H1 (cell line): ENCODE data around the gene BATF3. TPM values are rescaled to one million over a fixed set of nuclear protein-coding genes. Genes with fewer than 3 reads are reported as not detected.

ENCODE experiments used
- CTCF ChIA-PET: fragments of 300-600 bp; sonication (Branson Sonifier 250); formaldehyde crosslinking; loops from one replicate; lab custom pipeline; 2021; ENCODE audit not compliant: partially characterized antibody; lab: Charles Lee
- POLR2A ChIA-PET: fragments of 300-600 bp; sonication (Branson Sonifier 250); formaldehyde crosslinking; loops from one replicate; lab custom pipeline; 2021; ENCODE audit warnings: inconsistent platforms; ENCODE audit not compliant: partially characterized antibody; lab: Charles Lee
- DNase-seq, 2 experiments: peaks; one replicate each; pipeline versions ENCODE4 v3.0.0 to v3.0.0-alpha.2; 2010 to 2022; ENCODE audit warnings: low spot score in 2 of 2, low read depth in 1 of 2, mixed read lengths in 1 of 2
- FAIRE-seq: peaks from 2 replicates; lab custom pipeline; 2011; peaks lifted over from hg19 to GRCh38; lab: Jason Lieb, UNC
- H2AFZ ChIP-seq: 2 replicates; pipeline ENCODE4 v1.8.1; 2012; ENCODE audit warnings: low read length, inconsistent platforms
- H2AK5ac ChIP-seq: 2 replicates; pipeline ENCODE4 v1.6.1; 2013; ENCODE audit warnings: low read depth, low read length
- H2BK120ac ChIP-seq: replicated peaks from 2 replicates; pipeline ENCODE3; 2013; ENCODE audit warnings: low read depth, low read length, inconsistent platforms
- H2BK12ac ChIP-seq: 2 replicates; pipeline ENCODE4 v1.6.1; 2013; ENCODE audit warnings: low read depth, low read length
- H2BK15ac ChIP-seq: 2 replicates; pipeline ENCODE4 v1.6.1; 2013; ENCODE audit warnings: low read length
- H2BK20ac ChIP-seq: 2 replicates; pipeline ENCODE4 v1.6.1; 2013; ENCODE audit warnings: low read length
- H2BK5ac ChIP-seq: 2 replicates; pipeline ENCODE4 v1.6.1; 2013; ENCODE audit warnings: low read depth, low read length
- H3K14ac ChIP-seq: 2 replicates; pipeline ENCODE4 v1.6.1; 2013; ENCODE audit warnings: inconsistent platforms; ENCODE audit not compliant: insufficient read length
- H3K18ac ChIP-seq: 2 replicates; pipeline ENCODE4 v1.6.1; 2013; ENCODE audit warnings: low read length; ENCODE audit errors: extremely low read depth
- H3K23ac ChIP-seq: 2 replicates; pipeline ENCODE4 v1.6.1; 2013; ENCODE audit warnings: inconsistent platforms; ENCODE audit not compliant: insufficient read length
- H3K23me2 ChIP-seq: 2 replicates; pipeline ENCODE4 v1.6.1; 2013; ENCODE audit warnings: low read depth, low read length
- H3K27ac ChIP-seq: 2 replicates; pipeline ENCODE4 v1.6.1; 2011; ENCODE audit warnings: low read depth, low read length, inconsistent platforms
- H3K27me3 ChIP-seq, 4 experiments: replicated peaks in 1 of 4; 1 replicate in 1 of 4; 2 replicates in 3 of 4; pipeline versions ENCODE4 v1.6.1 to v1.8.1; 2011 to 2013; ENCODE audit warnings: low read length in 3 of 4, mild to moderate bottlenecking in 3 of 4, inconsistent platforms in 2 of 4, mixed read lengths in 2 of 4, moderate library complexity in 1 of 4; ENCODE audit not compliant: control insufficient read depth in 3 of 4, insufficient read depth in 3 of 4; ENCODE audit errors: extremely low read depth in 1 of 4
- H3K36me3 ChIP-seq, 4 experiments: 2 replicates each; pipeline versions ENCODE4 v1.6.1 to v1.8.1; 2011 to 2013; ENCODE audit warnings: mild to moderate bottlenecking in 4 of 4, low read length in 3 of 4, moderate library complexity in 2 of 4, control low read depth in 1 of 4, inconsistent platforms in 1 of 4; ENCODE audit not compliant: insufficient read depth in 4 of 4, control insufficient read depth in 2 of 4
- H3K4ac ChIP-seq: replicated peaks from 2 replicates; pipeline ENCODE3; 2013; ENCODE audit warnings: low read length, low read depth, mixed read lengths, inconsistent platforms; ENCODE audit not compliant: insufficient read length
- H3K4me1 ChIP-seq, 4 experiments: replicated peaks in 1 of 4; 1 replicate in 1 of 4; 2 replicates in 3 of 4; pipeline versions ENCODE4 v1.6.1 to v1.8.1; 2011 to 2013; ENCODE audit warnings: low read length in 3 of 4, inconsistent platforms in 2 of 4, mixed read lengths in 1 of 4; ENCODE audit not compliant: insufficient read depth in 4 of 4, control insufficient read depth in 3 of 4
- H3K4me2 ChIP-seq, 2 experiments: 2 replicates each; pipeline versions ENCODE4 v1.6.1 to v1.8.1; 2011 to 2013; ENCODE audit warnings: low read depth in 2 of 2, low read length in 2 of 2, control low read depth in 1 of 2, inconsistent platforms in 1 of 2, mild to moderate bottlenecking in 1 of 2; ENCODE audit not compliant: insufficient read depth in 1 of 2
- H3K4me3 ChIP-seq, 4 experiments: fragments of 200-600, 300-600 bp in 1 of 4; sonication (generic), shearing (Covaris generic), sonication (Bioruptor Twin) in 1 of 4; 2 replicates each; pipeline versions ENCODE4 v1.5.1 to v1.8.1; 2011 to 2016; ENCODE audit warnings: low read length in 4 of 4, low read depth in 3 of 4, control low read depth in 2 of 4, inconsistent platforms in 2 of 4, mild to moderate bottlenecking in 2 of 4, mixed read lengths in 1 of 4, moderate library complexity in 1 of 4; ENCODE audit not compliant: insufficient read depth in 2 of 4; ENCODE audit errors: extremely low read depth in 1 of 4
- H3K56ac ChIP-seq: replicated peaks from 2 replicates; pipeline ENCODE3; 2013; ENCODE audit warnings: low read depth, mild to moderate bottlenecking, mixed read lengths, low read length, inconsistent platforms; ENCODE audit not compliant: insufficient read length
- H3K79me1 ChIP-seq: 2 replicates; pipeline ENCODE4 v1.6.1; 2013; ENCODE audit warnings: low read depth, low read length, control low read depth
- H3K79me2 ChIP-seq, 2 experiments: 2 replicates each; pipeline versions ENCODE4 v1.6.1 to v1.8.1; 2012 to 2013; ENCODE audit warnings: low read length in 2 of 2, mild to moderate bottlenecking in 2 of 2, inconsistent platforms in 1 of 2; ENCODE audit not compliant: insufficient read depth in 2 of 2, control insufficient read depth in 1 of 2
- H3K9ac ChIP-seq, 4 experiments: replicated peaks in 1 of 4; 1 replicate in 1 of 4; 2 replicates in 3 of 4; pipeline versions ENCODE4 v1.6.1 to v1.8.1; 2011 to 2013; ENCODE audit warnings: low read depth in 3 of 4, low read length in 3 of 4, control low read depth in 2 of 4, mild to moderate bottlenecking in 2 of 4, moderate library complexity in 2 of 4, inconsistent platforms in 1 of 4; ENCODE audit errors: extremely low read depth in 1 of 4
- H3K9me3 ChIP-seq, 2 experiments: 2 replicates each; pipeline versions ENCODE4 v1.6.1 to v1.8.1; 2012 to 2013; ENCODE audit warnings: mild to moderate bottlenecking in 2 of 2, moderate library complexity in 2 of 2, control low read depth in 1 of 2, inconsistent platforms in 1 of 2, low read depth in 1 of 2, low read length in 1 of 2, mixed read lengths in 1 of 2; ENCODE audit not compliant: insufficient read depth in 2 of 2
- H4K20me1 ChIP-seq, 2 experiments: replicated peaks in 1 of 2; 2 replicates each; pipeline versions ENCODE3 to v1.8.1; 2011 to 2013; ENCODE audit warnings: inconsistent platforms in 2 of 2, low read length in 2 of 2, mild to moderate bottlenecking in 1 of 2; ENCODE audit not compliant: insufficient read depth in 2 of 2, control insufficient read depth in 1 of 2
- H4K5ac ChIP-seq: 2 replicates; pipeline ENCODE4 v1.6.1; 2013; ENCODE audit warnings: low read length, low read depth, mixed read lengths, inconsistent platforms; ENCODE audit not compliant: insufficient read length
- H4K8ac ChIP-seq: 2 replicates; pipeline ENCODE4 v1.8.0; 2013; ENCODE audit warnings: mild to moderate bottlenecking, moderate library complexity, low read length, inconsistent platforms; ENCODE audit not compliant: insufficient read depth; ENCODE audit errors: extremely low read depth
- H4K91ac ChIP-seq: replicated peaks from 2 replicates; pipeline ENCODE3; 2013; ENCODE audit warnings: low read length, mixed read lengths, inconsistent platforms; ENCODE audit not compliant: insufficient read length
- BACH1 ChIP-seq: IDR thresholded peaks from 2 replicates; pipeline ENCODE4 v1.6.1; 2012; ENCODE audit warnings: low read length, improper control_type of control experiment
- CHD2 ChIP-seq: IDR thresholded peaks from 2 replicates; pipeline ENCODE4 v1.6.1; 2012; ENCODE audit warnings: low read length, improper control_type of control experiment
- JUN ChIP-seq: IDR thresholded peaks from 2 replicates; pipeline ENCODE4 v1.6.1; 2011; ENCODE audit warnings: low read depth, mild to moderate bottlenecking, improper control_type of control experiment, low read length
- JUND ChIP-seq: IDR thresholded peaks from 2 replicates; pipeline ENCODE4 v1.6.1; 2011; ENCODE audit warnings: mild to moderate bottlenecking, improper control_type of control experiment, low read length
- PHF8 ChIP-seq: fragments of 200-600 bp; sonication (generic); conservative IDR thresholded peaks from 2 replicates; pipeline ENCODE4 v1.7.1; 2012; ENCODE audit warnings: low read depth, mild to moderate bottlenecking, inconsistent platforms, low read length, moderate library complexity
- POLR2AphosphoS5 ChIP-seq: IDR thresholded peaks from 2 replicates; pipeline ENCODE4 v1.6.1; 2011; ENCODE audit warnings: low read depth, low read length
- POU5F1 ChIP-seq: IDR thresholded peaks from 2 replicates; pipeline ENCODE4 v1.6.1; 2011; ENCODE audit warnings: low read depth, mild to moderate bottlenecking, low read length, moderate library complexity
- RNF2 ChIP-seq: fragments of 200-900, 300-1000 bp; sonication (generic); IDR thresholded peaks from 2 replicates; pipeline ENCODE4 v1.7.1; 2016; ENCODE audit warnings: borderline replicate concordance, low read depth, mild to moderate bottlenecking, antibody characterized with exemption, low read length; ENCODE audit not compliant: poor library complexity, severe bottlenecking; ENCODE audit errors: missing control alignments
- SIRT6 ChIP-seq: IDR thresholded peaks from one replicate; pipeline ENCODE4 v1.7.1; 2012; ENCODE audit warnings: low read length, inconsistent platforms
- WGBS, 2 experiments: shearing (Covaris generic) in 1 of 2; methylation state at CpG; one replicate each; pipeline versions ENCODE4 v1.1.6 to v1.1.7; 2013 to 2015; ENCODE audit warnings: low lambda C conversion rate in 2 of 2, mixed read lengths in 2 of 2, inconsistent platforms in 1 of 2, low coverage in 1 of 2, missing lambda C conversion rate in 1 of 2; ENCODE audit not compliant: insufficient replicate concordance in 2 of 2, insufficient coverage in 1 of 2, insufficient read length in 1 of 2; ENCODE audit errors: extremely low coverage in 1 of 2, missing lambda C conversion rate in 1 of 2; 5-methylcytosine and 5-hydroxymethylcytosine counted together
- polyA plus RNA-seq, 7 experiments: library from polyadenylated mRNA; depleted of rRNA in 3 of 7; stranded (reverse) in 5 of 7; unstranded in 2 of 7; fragments of >200 nt in 5 of 7; fragments of 200-250 nt in 2 of 7; gene quantifications; 1 replicate in 5 of 7; 2 replicates in 1 of 7; 4 replicates in 1 of 7; pipeline versions ENCODE4 v1.2.1 to v1.2.3, GENCODE V29; 2011 to 2013; ENCODE audit warnings: missing spikeins in 2 of 7, mixed read lengths in 2 of 7
- total RNA-seq: library from RNA; stranded (reverse); fragmentation: NEBNext Ultra II Directional; extraction: Animal tissue kit (Norgen Biotek cat#: 25700); gene quantifications from 2 replicates; pipeline ENCODE4 v1.2.1, GENCODE V29; 2021
- TF ChIP-seq, protein P1 (sequence below), 3 experiments: IDR thresholded peaks; 1 replicate in 2 of 3; 2 replicates in 1 of 3; pipeline versions ENCODE4 v1.5.1 to v1.6.1; 2011; ENCODE audit warnings: low read length in 3 of 3, mild to moderate bottlenecking in 3 of 3, inconsistent platforms in 2 of 3, low read depth in 1 of 3, moderate library complexity in 1 of 3; ENCODE audit not compliant: insufficient read depth in 1 of 3; ENCODE audit errors: control extremely low read depth in 1 of 3

BATF3 gene
- total and polyA plus RNA-seq, 2 of the 8 experiments (the other 6 are each of a cell fraction or from before 2014, with no cell fraction given): 6.3 TPM

DNA sequence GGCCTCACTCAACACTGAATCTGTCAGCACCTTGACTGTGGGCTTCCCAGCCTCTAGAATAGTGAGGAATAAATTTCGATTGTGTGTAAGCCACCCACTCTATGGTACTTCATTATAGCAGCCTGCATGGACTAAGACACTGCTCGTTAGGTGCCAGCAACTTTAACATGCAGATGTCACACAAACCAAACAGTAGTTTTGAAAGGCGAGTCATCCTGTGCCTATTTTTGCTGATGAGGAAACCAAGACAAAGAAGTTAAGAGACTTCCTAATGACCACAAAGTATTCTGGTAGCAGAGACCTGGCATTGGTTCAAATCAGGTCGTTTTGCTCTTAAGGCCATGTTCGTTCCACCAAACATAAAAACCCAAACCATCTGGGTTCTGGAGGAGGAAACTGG, 42.9 kb downstream of the BATF3 start:
- POLR2A ChIA-PET: interaction anchor here (1.0 to 1.1 kb wide), 2 partner anchors 42 to 48 kb away, joined by 3 read pairs; no protein-coding TSS in a partner anchor
- no peak overlapping the region for H2BK15ac ChIP-seq
- no peak overlapping the region for H3K4ac ChIP-seq
- CTCF ChIA-PET: interaction anchor here (1.0 kb wide), 1 partner anchor 26 kb away, joined by 5 read pairs; no protein-coding TSS in a partner anchor
- DNase-seq (no peak), FAIRE-seq (no peak)
- no peak overlapping the region for H4K8ac ChIP-seq
- H2BK120ac ChIP-seq: no peak overlapping the region
- H3K14ac ChIP-seq: no peak overlapping the region
- H3K79me1 ChIP-seq: no peaks in the 10 kb centered on the region
- H3K27ac ChIP-seq: no peak overlapping the region
- peaks cover 0 to 7% (median under 1%) of the 10 kb centered on the region in 4 experiments; a peak in 2 of 7 replicates for H3K4me1 ChIP-seq
- no peaks in the 10 kb centered on the region for H3K27me3 ChIP-seq
- no peak overlapping the region for H4K5ac ChIP-seq
- H2AFZ ChIP-seq: no peak overlapping the region
- H2BK20ac ChIP-seq: no peak overlapping the region
- H3K56ac ChIP-seq: no peak overlapping the region
- no peaks in the 10 kb centered on the region for H3K79me2 ChIP-seq
- no peak overlapping the region for H3K23ac ChIP-seq
- H3K9ac ChIP-seq: no peak overlapping the region
- H2AK5ac ChIP-seq: no peak overlapping the region
- H3K23me2 ChIP-seq: peaks cover 3% of the 10 kb centered on the region; the same call in 1 of the 2 replicates
- no peaks in the 10 kb centered on the region for H3K36me3 ChIP-seq
- H4K20me1 ChIP-seq: no peaks in the 10 kb centered on the region
- WGBS, 2 experiments: 87% methylated on average over 5 of the region's 5 CpGs; no CpG with 5 or more reads in 1 of the 2 experiments
- H4K91ac ChIP-seq: no peak overlapping the region
- H2BK5ac ChIP-seq: no peak overlapping the region
- no peak overlapping the region for H2BK12ac ChIP-seq
- H3K18ac ChIP-seq: no peak overlapping the region
- H3K4me3 ChIP-seq: no peak overlapping the region
- H3K9me3 ChIP-seq: peaks cover 3% of the 10 kb centered on the region in 2 experiments; a peak in 2 of 4 replicates
- no peak overlapping the region for H3K4me2 ChIP-seq
- TF ChIP-seq POLR2AphosphoS5 (no peak), SIRT6 (no peak), PHF8 (no peak), BACH1 (no peak), POU5F1 (no peak), CHD2 (no peak), JUN (no peak), JUND (no peak), RNF2 (no peak)
- TF ChIP-seq, protein P1, sequence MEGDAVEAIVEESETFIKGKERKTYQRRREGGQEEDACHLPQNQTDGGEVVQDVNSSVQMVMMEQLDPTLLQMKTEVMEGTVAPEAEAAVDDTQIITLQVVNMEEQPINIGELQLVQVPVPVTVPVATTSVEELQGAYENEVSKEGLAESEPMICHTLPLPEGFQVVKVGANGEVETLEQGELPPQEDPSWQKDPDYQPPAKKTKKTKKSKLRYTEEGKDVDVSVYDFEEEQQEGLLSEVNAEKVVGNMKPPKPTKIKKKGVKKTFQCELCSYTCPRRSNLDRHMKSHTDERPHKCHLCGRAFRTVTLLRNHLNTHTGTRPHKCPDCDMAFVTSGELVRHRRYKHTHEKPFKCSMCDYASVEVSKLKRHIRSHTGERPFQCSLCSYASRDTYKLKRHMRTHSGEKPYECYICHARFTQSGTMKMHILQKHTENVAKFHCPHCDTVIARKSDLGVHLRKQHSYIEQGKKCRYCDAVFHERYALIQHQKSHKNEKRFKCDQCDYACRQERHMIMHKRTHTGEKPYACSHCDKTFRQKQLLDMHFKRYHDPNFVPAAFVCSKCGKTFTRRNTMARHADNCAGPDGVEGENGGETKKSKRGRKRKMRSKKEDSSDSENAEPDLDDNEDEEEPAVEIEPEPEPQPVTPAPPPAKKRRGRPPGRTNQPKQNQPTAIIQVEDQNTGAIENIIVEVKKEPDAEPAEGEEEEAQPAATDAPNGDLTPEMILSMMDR (IDR thresholded peaks at IDR 0.05; ENCODE audit: control extremely low read depth in 1 of 3, insufficient read depth in 1 of 3, low read depth in 1 of 3, low read length in 3 of 3): no peak
